IPS-18c (cell line): ENCODE data around the gene ITPR2.
"Not testable (repeated sequence)": the region's sequence is repeated elsewhere in the genome, so short reads cannot be mapped to it uniquely, and the experiment has no call there.

Experiments
- H3K4me3 ChIP-seq: 2 replicates; pipeline ENCODE4 v1.7.0; 2013; ENCODE audit warnings: low read depth, mild to moderate bottlenecking, low read length, moderate library complexity; ENCODE audit not compliant: insufficient read depth
- H3K9me3 ChIP-seq: one replicate; pipeline ENCODE4 v1.6.1; 2013; ENCODE audit warnings: mild to moderate bottlenecking, low read length, moderate library complexity; ENCODE audit not compliant: control insufficient read depth, insufficient read depth

The ITPR2 gene

GRCh38 chr12:26686408-26686807 is 146.6 kb downstream of the ITPR2 start:
- no peak overlapping the region for H3K4me3 ChIP-seq
- H3K9me3 ChIP-seq: no peaks in the 10 kb centered on the region

- no peaks in the 10 kb centered on the region for H3K9me3 ChIP-seq
- H3K4me3 ChIP-seq: no peak overlapping the region
Observed at GRCh38 chr12:26684101-26684500, 148.9 kb downstream of the ITPR2 start.

- H3K4me3 ChIP-seq: no peak overlapping the region
- no peaks in the 10 kb centered on the region for H3K9me3 ChIP-seq
Observed at GRCh38 chr12:26683443-26683842, 149.6 kb downstream of the ITPR2 start.

- Histone ChIP-seq H3K9me3 (no peaks in the 10 kb centered on the region), H3K4me3 (no peak overlapping the region)
Observed at GRCh38 chr12:26680727-26681455, 152.1 kb downstream of the ITPR2 start.

- Histone ChIP-seq H3K9me3 (no peaks in the 10 kb centered on the region), H3K4me3 (no peak overlapping the region)
Observed at GRCh38 chr12:26678697-26679660, 154.0 kb downstream of the ITPR2 start.

GRCh38 chr12:26671487-26671886 is 161.5 kb downstream of the ITPR2 start:
- H3K4me3 ChIP-seq, H3K9me3 ChIP-seq: not testable (repeated sequence)

GRCh38 chr12:26668847-26669246 is 164.1 kb downstream of the ITPR2 start:
- Histone ChIP-seq H3K9me3 (no peaks in the 10 kb centered on the region), H3K4me3 (no peak overlapping the region)

- no peak overlapping the region for H3K4me3 ChIP-seq
- H3K9me3 ChIP-seq: no peaks in the 10 kb centered on the region
Observed at GRCh38 chr12:26668230-26668629, 164.8 kb downstream of the ITPR2 start.

GRCh38 chr12:26666286-26666685 is 166.7 kb downstream of the ITPR2 start:
- no peaks in the 10 kb centered on the region for H3K9me3 ChIP-seq
- no peak overlapping the region for H3K4me3 ChIP-seq

- Histone ChIP-seq H3K4me3 (no peak overlapping the region), H3K9me3 (no peaks in the 10 kb centered on the region)
Observed at GRCh38 chr12:26661399-26661798, 171.6 kb downstream of the ITPR2 start.

- no peaks in the 10 kb centered on the region for H3K9me3 ChIP-seq
Observed at GRCh38 chr12:26659930-26660329, 173.1 kb downstream of the ITPR2 start.

GRCh38 chr12:26658991-26659390 is 174.0 kb downstream of the ITPR2 start:
- no peak overlapping the region for H3K4me3 ChIP-seq
- no peaks in the 10 kb centered on the region for H3K9me3 ChIP-seq

More at GRCh38 chr12:26659930-26660329, 173.1 kb downstream of the ITPR2 start:
- no peak overlapping the region for H3K4me3 ChIP-seq

- no peaks in the 10 kb centered on the region for H3K9me3 ChIP-seq
- no peak overlapping the region for H3K4me3 ChIP-seq
Observed at GRCh38 chr12:26654623-26655022, 178.4 kb downstream of the ITPR2 start.

GRCh38 chr12:26651566-26652188 is 181.3 kb downstream of the ITPR2 start:
- Histone ChIP-seq H3K4me3 (no peak overlapping the region), H3K9me3 (no peaks in the 10 kb centered on the region)

- no peaks in the 10 kb centered on the region for H3K9me3 ChIP-seq
- H3K4me3 ChIP-seq: no peak overlapping the region
Observed at GRCh38 chr12:26651036-26651435, 182.0 kb downstream of the ITPR2 start.

GRCh38 chr12:26648999-26649398 is 184.0 kb downstream of the ITPR2 start:
- Histone ChIP-seq H3K9me3 (no peaks in the 10 kb centered on the region), H3K4me3 (no peak overlapping the region)

GRCh38 chr12:26648584-26648983 is 184.4 kb downstream of the ITPR2 start:
- no peaks in the 10 kb centered on the region for H3K9me3 ChIP-seq
- no peak overlapping the region for H3K4me3 ChIP-seq

GRCh38 chr12:26648066-26648465 is 184.9 kb downstream of the ITPR2 start:
- H3K9me3 ChIP-seq: no peaks in the 10 kb centered on the region
- H3K4me3 ChIP-seq: no peak overlapping the region
